ENCODE measurements around the gene PTK7.
A peak's percentile ranks its signal among the peaks of the same experiment; 100 is the strongest.
"Not testable (repeated sequence)": the region's sequence is repeated elsewhere in the genome, so short reads cannot be mapped to it uniquely, and the experiment has no call there.

PTK7 gene

DNA sequence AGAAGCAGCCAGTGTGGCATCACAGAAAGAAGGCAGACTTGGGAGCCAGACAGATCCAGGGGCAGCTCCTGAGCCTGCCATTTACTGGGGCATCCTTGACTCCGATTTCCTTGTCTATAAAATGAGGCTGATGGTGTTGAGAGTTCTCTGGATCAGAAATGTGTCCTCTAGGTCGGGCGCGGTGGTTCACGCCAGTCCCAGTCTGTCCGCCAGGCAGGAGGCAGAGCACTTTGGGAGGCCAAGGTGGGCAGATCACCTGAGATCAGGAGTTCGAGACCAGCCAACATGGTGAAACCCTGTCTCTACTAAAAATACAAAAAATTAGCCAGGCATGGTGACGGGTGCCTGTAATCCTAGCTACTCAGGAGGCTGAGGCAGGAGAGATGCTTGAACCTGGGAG is 41.4 kb downstream of the PTK7 start:
- not testable (repeated sequence) for DNase-seq (ENCODE audit: low read depth in 2 of 2)

DNA sequence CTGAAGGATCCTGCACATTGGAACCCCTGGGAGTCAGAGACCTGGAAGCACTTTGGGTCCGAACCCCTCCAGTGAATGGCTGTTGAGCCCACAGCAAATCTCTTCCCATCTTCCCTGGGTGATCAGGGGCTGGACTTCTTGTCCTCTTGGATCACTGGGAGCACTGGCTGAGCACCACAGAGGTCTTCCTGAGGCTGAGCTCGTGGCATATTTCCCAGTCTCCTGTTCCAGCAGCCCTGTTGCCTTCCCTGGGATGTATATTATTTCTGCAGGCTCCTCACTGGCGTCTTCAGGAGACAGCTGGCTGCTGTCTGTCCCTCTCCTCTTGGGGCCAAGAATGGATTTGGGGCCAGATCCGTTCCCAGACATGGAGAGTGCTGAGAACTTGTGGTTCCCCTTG is 43.4 kb downstream of the PTK7 start:
- no peak for DNase-seq (ENCODE audit: low read depth in 2 of 2)

GRCh38 chr6:43120101-43120763 is 44.1 kb downstream of the PTK7 start:
- DNase-seq (ENCODE audit: low read depth in 2 of 2): no peak

DNA sequence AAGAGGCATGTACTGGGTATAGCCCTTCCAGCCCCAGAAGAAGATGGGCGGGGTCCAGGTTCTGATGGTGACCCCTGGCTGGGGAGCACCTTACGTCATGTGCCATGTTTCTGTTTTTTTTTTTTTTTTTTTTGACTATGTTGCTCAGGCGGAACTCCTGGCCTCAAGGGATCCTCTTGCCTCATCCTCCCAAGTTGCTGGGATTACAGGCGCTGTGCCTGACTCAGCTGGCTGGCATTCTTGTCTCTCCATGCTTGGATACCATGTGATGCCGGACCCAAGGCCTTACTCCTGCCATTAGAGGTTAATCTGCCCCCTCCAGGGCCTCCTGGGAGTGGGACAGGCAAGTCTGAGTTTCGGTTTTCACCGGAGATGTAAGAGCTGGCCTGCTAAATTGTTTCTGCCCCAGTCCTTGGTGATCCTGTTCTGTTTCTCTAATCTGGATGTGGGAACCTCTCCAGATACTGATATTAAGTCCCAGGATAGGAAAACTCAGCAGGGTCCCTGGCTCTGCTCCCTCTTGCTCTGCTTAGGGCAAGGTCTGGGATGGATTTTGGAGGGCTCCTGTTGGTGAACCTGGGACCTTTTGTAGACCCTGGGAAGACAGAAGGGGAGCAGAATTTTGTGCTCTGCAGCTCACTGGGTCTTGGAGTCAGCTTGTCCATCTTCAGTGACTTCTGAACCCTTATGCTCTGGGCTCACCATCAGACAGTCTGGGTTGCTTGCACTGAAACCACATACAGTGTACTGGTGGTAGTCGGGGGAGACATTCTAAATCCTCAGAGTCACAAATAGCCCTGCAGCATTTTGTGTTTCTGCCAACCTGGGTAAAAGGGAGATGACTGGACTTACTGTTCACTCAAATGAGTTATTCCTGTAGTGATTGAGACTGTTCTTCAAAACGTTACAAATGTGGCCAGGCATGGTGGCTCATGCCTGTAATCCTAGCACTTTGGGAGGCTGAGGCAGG is 45.1 kb downstream of the PTK7 start:
- no peak for DNase-seq (ENCODE audit: low read depth in 2 of 2)

DNA sequence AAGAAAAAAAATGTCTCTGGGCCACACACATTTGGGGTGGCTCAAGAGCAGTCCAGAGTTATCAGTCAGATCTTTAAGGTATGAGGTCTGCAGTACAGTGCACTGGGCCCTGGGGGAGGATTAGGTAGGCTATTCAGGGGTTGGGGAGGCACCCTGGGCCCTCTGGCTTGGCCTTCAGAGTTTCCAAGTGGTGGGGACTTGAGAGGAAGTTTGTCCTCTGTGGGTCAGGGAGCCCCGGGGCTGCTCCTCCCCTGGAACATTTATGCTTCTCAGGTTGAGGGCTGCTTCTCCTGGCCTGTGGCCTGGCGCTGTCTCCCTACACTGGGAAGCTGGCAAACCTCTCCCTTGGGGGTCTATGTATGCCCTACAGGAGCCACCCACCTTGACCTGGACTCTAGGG is 46.0 kb downstream of the PTK7 start:
- DNase-seq (ENCODE audit: low read depth in 2 of 2): no peak

- no peak for DNase-seq (ENCODE audit: low read depth in 2 of 2)
These were observed 47.6 kb downstream of the PTK7 start for GRCh38 chr6:43123461-43124314.

GRCh38 chr6:43124481-43124880 is 48.4 kb downstream of the PTK7 start:
- no peak for DNase-seq (ENCODE audit: low read depth in 2 of 2)

- no peak for DNase-seq (ENCODE audit: low read depth in 2 of 2)
These were observed 49.0 kb downstream of the PTK7 start for GRCh38 chr6:43125119-43125518.

DNA sequence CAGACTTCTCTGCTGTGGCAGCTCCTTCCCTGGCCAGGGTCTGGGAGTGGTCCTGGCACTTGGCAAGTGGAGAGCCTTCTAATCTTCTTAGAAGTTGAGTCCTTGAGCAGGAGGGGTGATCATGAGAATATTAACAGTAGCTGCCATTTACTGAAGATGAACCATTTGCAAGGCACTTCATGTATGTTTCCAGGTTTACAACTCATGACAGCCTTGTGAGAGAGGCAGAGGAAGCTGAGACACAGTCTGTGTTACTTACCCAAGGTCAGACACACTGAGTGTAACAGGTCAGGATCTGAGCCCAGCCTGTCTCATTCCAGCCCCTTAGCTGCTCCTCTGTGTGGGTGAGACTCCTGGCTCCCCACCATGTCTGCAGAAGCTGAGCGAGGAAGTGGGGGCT is 49.4 kb downstream of the PTK7 start:
- no peak for DNase-seq (ENCODE audit: low read depth in 2 of 2)

- no peak for DNase-seq (ENCODE audit: low read depth in 2 of 2)
These were observed 51.1 kb downstream of the PTK7 start for GRCh38 chr6:43127180-43127579.

DNA sequence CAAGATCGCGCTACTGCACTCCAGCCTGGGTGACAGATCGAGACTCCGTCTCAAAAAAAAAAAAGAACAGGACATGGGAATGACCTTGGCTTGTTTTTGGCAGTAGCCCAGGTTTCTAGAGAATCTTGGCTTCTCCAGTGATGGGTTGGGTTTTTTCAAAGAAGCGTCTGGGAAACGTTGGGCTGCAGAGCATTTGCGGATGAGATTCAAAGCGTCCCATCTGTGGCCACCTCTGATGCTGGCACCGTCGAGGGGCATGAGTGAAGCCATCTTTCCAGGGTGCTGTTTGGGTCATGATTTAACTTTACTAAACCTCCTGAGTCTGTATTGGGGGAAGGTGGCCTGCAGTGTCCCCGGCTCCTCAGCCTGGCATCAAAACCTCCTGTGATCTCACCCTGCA is 51.8 kb downstream of the PTK7 start:
- DNase-seq (ENCODE audit: low read depth in 2 of 2): no peak

- DNase-seq (ENCODE audit: low read depth in 2 of 2): no peak
These were observed 52.8 kb downstream of the PTK7 start for GRCh38 chr6:43128926-43129325.

- DNase-seq (ENCODE audit: low read depth in 2 of 2): no peak
These were observed 53.5 kb downstream of the PTK7 start for GRCh38 chr6:43129434-43130194.

GRCh38 chr6:43130429-43130828 is 54.3 kb downstream of the PTK7 start:
- no peak for DNase-seq (ENCODE audit: low read depth in 2 of 2)

DNA sequence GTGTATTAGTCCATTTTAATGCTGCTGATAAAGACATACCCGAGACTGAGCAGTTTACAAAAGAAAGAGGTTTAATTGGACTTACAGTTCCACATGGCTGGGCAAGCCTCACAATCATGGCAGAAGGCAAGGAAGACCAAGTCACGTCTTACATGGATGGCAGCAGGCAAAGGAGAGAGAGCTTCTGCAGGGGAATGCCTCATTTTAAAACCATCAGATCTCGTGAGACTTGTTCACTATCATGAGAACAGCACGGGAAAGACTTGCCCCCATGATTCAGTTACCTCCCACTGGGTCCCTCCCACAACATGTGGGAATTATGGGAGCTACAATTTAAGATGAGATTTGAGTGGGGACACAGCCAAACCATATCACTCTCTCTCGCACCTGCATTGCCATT is 55.3 kb downstream of the PTK7 start:
- not testable (repeated sequence) for DNase-seq (ENCODE audit: low read depth in 2 of 2)

DNA sequence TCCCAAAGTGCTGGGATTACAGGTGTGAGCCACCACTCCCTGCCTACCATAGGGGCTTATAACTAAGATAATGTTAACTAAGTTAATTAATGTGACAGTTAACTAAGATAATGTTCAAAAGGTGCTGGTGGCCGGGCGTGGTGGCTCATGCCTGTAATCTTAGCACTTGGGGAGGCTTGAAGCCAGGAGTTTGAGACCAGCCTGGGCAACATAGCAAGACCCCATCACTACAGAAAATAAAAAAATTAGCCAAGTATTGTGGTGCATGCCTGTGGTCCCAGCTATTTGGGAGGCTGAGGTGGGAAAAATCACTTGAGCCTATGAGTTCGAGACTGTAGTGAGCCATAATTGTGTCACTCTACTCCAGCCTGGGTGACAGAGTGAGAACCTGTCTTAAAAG is 62.2 kb downstream of the PTK7 start:
- no peak for DNase-seq (ENCODE audit: low read depth in 2 of 2)

GRCh38 chr6:43139973-43140372 is 63.9 kb downstream of the PTK7 start:
- DNase-seq (ENCODE audit: low read depth in 2 of 2): not testable (repeated sequence)

DNA sequence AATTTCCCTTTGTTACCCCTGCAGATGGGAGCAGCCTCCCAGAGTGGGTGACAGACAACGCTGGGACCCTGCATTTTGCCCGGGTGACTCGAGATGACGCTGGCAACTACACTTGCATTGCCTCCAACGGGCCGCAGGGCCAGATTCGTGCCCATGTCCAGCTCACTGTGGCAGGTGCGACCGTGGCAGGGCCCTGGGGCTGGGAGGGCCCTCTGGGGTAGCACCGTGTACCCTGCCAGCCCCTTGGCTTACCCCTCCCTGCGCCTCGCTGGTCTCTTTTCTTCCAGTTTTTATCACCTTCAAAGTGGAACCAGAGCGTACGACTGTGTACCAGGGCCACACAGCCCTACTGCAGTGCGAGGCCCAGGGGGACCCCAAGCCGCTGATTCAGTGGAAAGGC is 65.5 kb downstream of the PTK7 start:
- no peak for DNase-seq (ENCODE audit: low read depth in 2 of 2)

DNA sequence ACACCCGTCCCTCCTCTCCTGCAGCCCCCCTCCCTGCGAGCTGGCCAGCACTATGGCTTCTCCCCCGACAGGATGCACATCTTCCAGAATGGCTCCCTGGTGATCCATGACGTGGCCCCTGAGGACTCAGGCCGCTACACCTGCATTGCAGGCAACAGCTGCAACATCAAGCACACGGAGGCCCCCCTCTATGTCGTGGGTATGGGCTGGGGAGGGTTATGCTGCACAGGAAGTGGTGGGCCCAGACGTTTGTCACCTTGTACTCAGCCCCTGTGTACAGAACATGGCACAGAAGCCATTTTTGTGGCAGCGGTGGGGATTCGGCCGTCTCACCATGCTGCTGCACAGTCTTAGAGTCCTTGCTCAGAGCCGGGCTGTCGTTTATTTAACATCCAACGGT is 66.0 kb downstream of the PTK7 start:
- DNase-seq (ENCODE audit: low read depth in 2 of 2): peak in 1 of 2 donors; percentile 19

DNA sequence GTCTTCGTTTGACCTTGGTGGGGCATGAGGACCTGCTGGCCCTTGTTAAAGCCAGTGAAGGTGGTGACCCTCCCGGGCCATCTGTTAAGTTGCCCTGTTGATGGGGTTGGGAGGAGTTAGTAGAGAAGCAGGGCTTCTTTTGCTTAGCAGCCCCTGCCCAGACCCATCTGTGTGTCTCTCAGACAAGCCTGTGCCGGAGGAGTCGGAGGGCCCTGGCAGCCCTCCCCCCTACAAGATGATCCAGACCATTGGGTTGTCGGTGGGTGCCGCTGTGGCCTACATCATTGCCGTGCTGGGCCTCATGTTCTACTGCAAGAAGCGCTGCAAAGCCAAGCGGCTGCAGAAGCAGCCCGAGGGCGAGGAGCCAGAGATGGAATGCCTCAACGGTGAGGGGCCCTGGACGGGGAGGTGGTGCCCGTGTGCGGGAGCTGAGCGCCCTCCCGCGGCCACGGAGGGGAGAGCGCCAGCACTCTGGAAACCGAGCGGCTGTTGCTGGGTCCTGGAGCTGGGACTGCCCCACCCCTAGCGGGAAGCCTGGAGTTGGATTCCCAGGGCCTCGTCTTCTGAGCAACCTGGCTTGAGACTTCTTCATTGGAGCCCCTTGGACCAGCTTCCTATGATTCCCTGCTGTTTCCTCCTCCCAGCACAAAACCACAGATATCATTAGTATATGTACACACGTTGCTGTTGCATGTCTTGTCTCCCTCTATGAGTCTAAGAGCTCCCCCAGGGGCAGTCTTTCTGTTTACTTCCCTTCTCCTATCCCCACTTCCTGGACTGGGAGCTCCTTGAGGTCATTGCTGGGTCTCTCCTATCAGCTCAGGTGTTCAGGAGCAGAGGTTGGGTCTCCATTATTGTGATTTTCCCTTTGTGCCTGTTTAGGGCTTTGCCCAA is 67.4 kb downstream of the PTK7 start:
- DNase-seq (ENCODE audit: low read depth in 2 of 2): peak; percentile 43 to 44
